Esophagus muscularis mucosa (tissue), 4 donors: ENCODE results near the gene TUBD1. TPM values are rescaled to one million over a fixed set of nuclear protein-coding genes. Genes with fewer than 3 reads are reported as not detected.

Experiments
- DNase-seq: peaks from one replicate; pipeline ENCODE4 v3.0.0-alpha.2; 2017; ENCODE audit errors: extremely low spot score
- H3K27ac ChIP-seq, 4 donors: fragments of 200-600 bp; sonication (generic); replicated peaks in 1 of 4; 1 replicate in 3 of 4; 2 replicates in 1 of 4; pipeline ENCODE4 v1.5.1; 2016 to 2019; ENCODE audit warnings: mild to moderate bottlenecking in 1 of 4
- H3K27me3 ChIP-seq, 4 donors: fragments of 200-600 bp; sonication (generic); one replicate each; pipeline versions ENCODE4 v1.5.1 to v1.6.0; 2016 to 2019
- H3K36me3 ChIP-seq, 4 donors: fragments of 200-600 bp; sonication (generic); one replicate each; pipeline ENCODE4 v1.5.1; 2016 to 2019
- H3K4me1 ChIP-seq, 4 donors: fragments of 200-600 bp; sonication (generic); one replicate each; pipeline ENCODE4 v1.5.1; 2016 to 2019
- H3K4me3 ChIP-seq, 4 donors: fragments of 200-600 bp; sonication (generic); 1 replicate in 2 of 4; 2 replicates in 2 of 4; pipeline ENCODE4 v1.5.1; 2016 to 2019; ENCODE audit warnings: mild to moderate bottlenecking in 4 of 4, moderate library complexity in 1 of 4
- H3K9me3 ChIP-seq, 4 donors: fragments of 200-600 bp; sonication (generic); 1 replicate in 3 of 4; 2 replicates in 1 of 4; pipeline ENCODE4 v1.5.1; 2016 to 2019
- CTCF ChIP-seq, 3 experiments: fragments of 200-600 bp in 2 of 3; fragments of 450-650 bp in 1 of 3; sonication (generic) in 2 of 3; IDR thresholded peaks; one replicate each; pipeline ENCODE4 v1.5.1; 2017 to 2019; ENCODE audit warnings: antibody characterized with exemption in 3 of 3, mild to moderate bottlenecking in 2 of 3, moderate library complexity in 1 of 3
- EP300 ChIP-seq: sonication (generic); formaldehyde crosslinking; IDR thresholded peaks from one replicate; pipeline ENCODE4 v1.6.1; 2017; ENCODE audit warnings: antibody characterized with exemption
- POLR2A ChIP-seq: fragments of 450-650 bp; IDR thresholded peaks from one replicate; pipeline ENCODE4 v1.6.1; 2017; ENCODE audit warnings: antibody characterized with exemption, moderate library complexity, mild to moderate bottlenecking, low read depth
- POLR2AphosphoS5 ChIP-seq, 2 donors: sonication (generic); formaldehyde crosslinking; IDR thresholded peaks; one replicate each; pipeline ENCODE4 v1.6.1; 2017; ENCODE audit warnings: antibody characterized with exemption in 2 of 2
- WGBS: methylation state at CpG from one replicate; pipeline ENCODE4 v1.1.5; 2018; 5-methylcytosine and 5-hydroxymethylcytosine counted together
- intact Hi-C: fragments of 100-400 bp; cut with DNase I; formaldehyde crosslinking; loops from one replicate; pipeline ENCODE4 v1.15.1; 2023
- total RNA-seq, 4 donors: library from RNA; depleted of rRNA; stranded (reverse); fragments of >200 nt; gene quantifications; one replicate each; pipeline versions ENCODE4 v1.1.0 to v1.2.1, GENCODE V29; 2016

TUBD1 gene
- total RNA-seq, 4 donors from 2014 or later = 5.6 to 10.4 (median 7.0) TPM

- TF ChIP-seq EP300 (no peak), POLR2A (no peak), CTCF (IDR thresholded peaks at IDR 0.05) (no peak), POLR2AphosphoS5 (IDR thresholded peaks at IDR 0.05) (no peak)
- Histone ChIP-seq H3K27me3 (no peaks in the 10 kb centered on the region), H3K9me3 (no peaks in the 10 kb centered on the region), H3K4me1 (peaks cover 0 to 7% (median 3%) of the 10 kb centered on the region in 4 donors), H3K4me3 (no peak overlapping the region), H3K36me3 (peaks cover 21 to 94% (median 79%) of the 10 kb centered on the region in 4 donors), H3K27ac (no peak overlapping the region)
- intact Hi-C loops = loop anchor here (5.0 kb wide), 1 partner anchor 121 kb away; no protein-coding TSS in a partner anchor
- no peak for DNase-seq
Observed at GRCh38 chr17:59916446-59916845, 23.7 kb upstream of the TUBD1 start.

- TF ChIP-seq CTCF (IDR thresholded peaks at IDR 0.05) = peak; percentile 57 to 68 (median 64)
- TF ChIP-seq EP300 = no peak
- Histone ChIP-seq H3K9me3 (no peaks in the 10 kb centered on the region), H3K4me3 (no peak overlapping the region), H3K27me3 (no peaks in the 10 kb centered on the region), H3K4me1 (peaks cover 0 to 7% (median 3%) of the 10 kb centered on the region in 4 donors), H3K36me3 (peaks cover 15 to 87% (median 71%) of the 10 kb centered on the region in 4 donors), H3K27ac (no peak overlapping the region)
- intact Hi-C loops = no loop called here
- no peak for DNase-seq
- WGBS = 63% methylated on average over 1 of the region's 1 CpG
Observed at GRCh38 chr17:59914274-59914854, 21.6 kb upstream of the TUBD1 start.

GRCh38 chr17:59907467-59907866 is 14.7 kb upstream of the TUBD1 start:
- H3K9me3 ChIP-seq = no peaks in the 10 kb centered on the region
- H3K4me3 ChIP-seq = no peak overlapping the region
- 94% methylated on average over 3 of the region's 3 CpGs for WGBS
- H3K27me3 ChIP-seq = no peaks in the 10 kb centered on the region
- TF ChIP-seq POLR2A = no peak
- TF ChIP-seq EP300 = no peak
- TF ChIP-seq CTCF (IDR thresholded peaks at IDR 0.05) = no peak
- TF ChIP-seq POLR2AphosphoS5 (IDR thresholded peaks at IDR 0.05) = no peak
- DNase-seq = no peak
- H3K36me3 ChIP-seq = peaks cover 7 to 40% (median 16%) of the 10 kb centered on the region in 4 donors
- intact Hi-C loops = no loop called here
- H3K4me1 ChIP-seq = no peaks in the 10 kb centered on the region
- H3K27ac ChIP-seq = no peak overlapping the region

- no peak for TF ChIP-seq POLR2A
- no peak for TF ChIP-seq EP300
- H3K9me3 ChIP-seq = no peaks in the 10 kb centered on the region
- WGBS = 83% methylated on average over 2 of the region's 2 CpGs
- peaks cover 0 to 23% (median 6%) of the 10 kb centered on the region in 4 donors for H3K36me3 ChIP-seq
- H3K4me3 ChIP-seq = no peak overlapping the region
- peaks cover 2 to 15% (median 6%) of the 10 kb centered on the region in 4 donors for H3K4me1 ChIP-seq
- H3K27me3 ChIP-seq = no peaks in the 10 kb centered on the region
- H3K27ac ChIP-seq = no peak overlapping the region
- intact Hi-C loops = no loop called here
- no peak for DNase-seq
Observed at GRCh38 chr17:59903455-59903854, 10.7 kb upstream of the TUBD1 start.

- H3K4me1 ChIP-seq = peaks cover 5 to 32% (median 18%) of the 10 kb centered on the region in 4 donors
- WGBS = 97% methylated on average over 8 of the region's 8 CpGs
- intact Hi-C loops = no loop called here
Observed at GRCh38 chr17:59901604-59902003, 8.9 kb upstream of the TUBD1 start.

More at GRCh38 chr17:59901604-59902003, 8.9 kb upstream of the TUBD1 start:
- TF ChIP-seq POLR2AphosphoS5 (IDR thresholded peaks at IDR 0.05) = no peak
- no peak for TF ChIP-seq POLR2A
- TF ChIP-seq CTCF (IDR thresholded peaks at IDR 0.05) = no peak
- TF ChIP-seq EP300 = no peak
- Histone ChIP-seq H3K27me3 (no peaks in the 10 kb centered on the region), H3K4me3 (no peak overlapping the region), H3K9me3 (no peaks in the 10 kb centered on the region), H3K27ac (no peak overlapping the region), H3K36me3 (peaks cover 0 to 8% (median 4%) of the 10 kb centered on the region in 4 donors)
- DNase-seq = no peak
